Endothelial cell of umbilical vein (primary cell): ENCODE data around the gene RRH. TPM values are rescaled to one million over a fixed set of nuclear protein-coding genes. Genes with fewer than 3 reads are reported as not detected.

Source experiments
- BruUV-seq: library from RNA; stranded (reverse); fragments of 400-500 nt; replicated peaks from 2 replicates; lab custom pipeline; 2021; lab: Mats Ljungman, UMichigan
- CTCF ChIA-PET: fragments of 300-600, 350-600 bp; sonication (Branson Sonifier 250); formaldehyde crosslinking; loops from one replicate; lab custom pipeline; 2021; ENCODE audit warnings: antibody characterized with exemption, inconsistent platforms; lab: Charles Lee
- POLR2A ChIA-PET: fragments of 300-600, 350-600 bp; sonication (Branson Sonifier 250); formaldehyde crosslinking; loops from one replicate; lab custom pipeline; 2021; ENCODE audit warnings: antibody characterized with exemption, inconsistent platforms; lab: Charles Lee
- DNase-seq: peaks from one replicate; pipeline ENCODE4 v3.0.0-alpha.2; 2011; ENCODE audit warnings: low read depth, low spot score
- FAIRE-seq: peaks from 2 replicates; lab custom pipeline; 2011; peaks lifted over from hg19 to GRCh38; lab: Jason Lieb, UNC
- H2AFZ ChIP-seq: 2 replicates; pipeline ENCODE4 v1.6.0; 2012; ENCODE audit warnings: low read depth, low read length, control low read depth, inconsistent platforms
- H3K27ac ChIP-seq: 2 replicates; pipeline ENCODE4 v1.5.1; 2011; ENCODE audit warnings: low read depth, mild to moderate bottlenecking, control low read depth, low read length, moderate library complexity; ENCODE audit not compliant: insufficient read depth
- H3K27me3 ChIP-seq, 2 experiments: 2 replicates each; pipeline versions ENCODE4 v1.6.0 to v1.6.1; 2011; ENCODE audit warnings: low read length in 2 of 2, mixed read lengths in 1 of 2; ENCODE audit not compliant: control insufficient read depth in 2 of 2, insufficient read depth in 2 of 2
- H3K36me3 ChIP-seq, 2 experiments: 2 replicates in 1 of 2; 3 replicates in 1 of 2; pipeline ENCODE4 v1.5.1; 2011; ENCODE audit warnings: low read length in 2 of 2, mild to moderate bottlenecking in 1 of 2, moderate library complexity in 1 of 2; ENCODE audit not compliant: control insufficient read depth in 2 of 2, insufficient read depth in 2 of 2; ENCODE audit errors: extremely low read depth in 1 of 2
- H3K4me1 ChIP-seq: 3 replicates; pipeline ENCODE4 v1.5.1; 2011; ENCODE audit warnings: mild to moderate bottlenecking, low read length; ENCODE audit not compliant: control insufficient read depth, insufficient read depth; ENCODE audit errors: extremely low read depth
- H3K4me2 ChIP-seq: 2 replicates; pipeline ENCODE4 v1.6.1; 2011; ENCODE audit warnings: low read length, control low read depth, mixed read lengths; ENCODE audit not compliant: insufficient read depth
- H3K4me3 ChIP-seq, 3 experiments: fragments of 200-600 bp in 1 of 3; sonication (generic), shearing (Covaris generic) in 1 of 3; replicated peaks in 1 of 3; 2 replicates each; pipeline ENCODE4 v1.5.1; 2011 to 2016; ENCODE audit warnings: control low read depth in 3 of 3, low read length in 3 of 3, mild to moderate bottlenecking in 2 of 3, inconsistent platforms in 1 of 3, low read depth in 1 of 3, moderate library complexity in 1 of 3; ENCODE audit not compliant: insufficient read depth in 1 of 3
- H3K79me2 ChIP-seq: 2 replicates; pipeline ENCODE4 v1.6.0; 2012; ENCODE audit warnings: low read length, inconsistent platforms; ENCODE audit not compliant: control insufficient read depth, insufficient read depth
- H3K9ac ChIP-seq: replicated peaks from 2 replicates; pipeline ENCODE3; 2011; ENCODE audit warnings: low read length, control low read depth; ENCODE audit not compliant: insufficient read depth; ENCODE audit errors: extremely low read depth
- H3K9me1 ChIP-seq: replicated peaks from 3 replicates; pipeline ENCODE4 v1.6.0; 2011; ENCODE audit warnings: mild to moderate bottlenecking, low read length; ENCODE audit not compliant: control insufficient read depth, insufficient read depth; ENCODE audit errors: extremely low read depth
- H3K9me3 ChIP-seq: replicated peaks from 2 replicates; pipeline ENCODE4 v1.5.1; 2012; ENCODE audit warnings: low read length, inconsistent platforms; ENCODE audit not compliant: control insufficient read depth, insufficient read depth
- H4K20me1 ChIP-seq: replicated peaks from 2 replicates; pipeline ENCODE3; 2011; ENCODE audit warnings: mild to moderate bottlenecking, low read length; ENCODE audit not compliant: control insufficient read depth, insufficient read depth; ENCODE audit errors: extremely low read depth
- EZH2 ChIP-seq: IDR thresholded peaks from 2 replicates; pipeline ENCODE4 v1.6.1; 2012; ENCODE audit warnings: borderline replicate concordance, low read depth, mild to moderate bottlenecking, moderate library complexity, low read length, inconsistent platforms; ENCODE audit not compliant: severe bottlenecking
- FOS ChIP-seq: IDR thresholded peaks from 2 replicates; pipeline ENCODE4 v1.6.1; 2011; ENCODE audit warnings: mild to moderate bottlenecking, low read length, moderate library complexity, borderline replicate concordance; ENCODE audit not compliant: insufficient read depth
- GATA2 ChIP-seq: IDR thresholded peaks from 2 replicates; pipeline ENCODE4 v1.7.0; 2011; ENCODE audit warnings: low read depth, mild to moderate bottlenecking, moderate library complexity, mixed read lengths, low read length; ENCODE audit not compliant: insufficient read length, insufficient read depth
- JUN ChIP-seq: IDR thresholded peaks from 2 replicates; pipeline ENCODE4 v1.6.1; 2011; ENCODE audit warnings: borderline replicate concordance, low read depth; ENCODE audit not compliant: insufficient read length, insufficient read depth
- MYC ChIP-seq: IDR thresholded peaks from one replicate; pipeline ENCODE4 v1.6.1; 2011; ENCODE audit warnings: mild to moderate bottlenecking, low read depth, low read length
- POLR2A ChIP-seq: IDR thresholded peaks from 2 replicates; pipeline ENCODE4 v1.6.1; 2012; ENCODE audit warnings: low read depth, mild to moderate bottlenecking, control low read depth, low read length
- POLR2AphosphoS5 ChIP-seq: IDR thresholded peaks from 2 replicates; pipeline ENCODE4 v1.6.1; 2012; ENCODE audit warnings: low read depth, mild to moderate bottlenecking, control low read depth, low read length, moderate library complexity; ENCODE audit not compliant: insufficient read depth
- dilution Hi-C: fragments of 300-500 bp; cut with MboI; formaldehyde crosslinking; loops from one replicate; pipeline ENCODE4 v1.15.0; 2019; ENCODE audit warnings: low sequenced_read_pairs; ENCODE audit not compliant: extremely low pct_ligation_motif_present
- intact Hi-C: fragments of 100-400 bp; cut with micrococcal nuclease; formaldehyde crosslinking; loops from one replicate; pipeline ENCODE4 v1.10.0; 2022
- polyA plus RNA-seq, 4 experiments: library from polyadenylated mRNA; depleted of rRNA in 3 of 4; stranded (reverse) in 3 of 4; unstranded in 1 of 4; fragments of >200 nt; gene quantifications; 2 replicates each; pipeline versions ENCODE4 v1.2.1 to v1.2.3, GENCODE V29; 2011 to 2012; ENCODE audit warnings: missing spikeins in 1 of 4
- total RNA-seq: library from RNA; stranded (reverse); gene quantifications from 2 replicates; pipeline ENCODE4 v1.2.3, GENCODE V29; 2021
- TF ChIP-seq, protein P1 (sequence below): IDR thresholded peaks from 2 replicates; pipeline ENCODE4 v1.6.1; 2011; ENCODE audit not compliant: insufficient read depth, insufficient read length
- TF ChIP-seq, protein P2 (sequence below), 2 donors: IDR thresholded peaks; 1 replicate in 1 of 2; 2 replicates in 1 of 2; pipeline ENCODE4 v1.5.1; 2011; ENCODE audit warnings: low read length in 2 of 2, mild to moderate bottlenecking in 2 of 2, moderate library complexity in 2 of 2, control low read depth in 1 of 2, inconsistent platforms in 1 of 2, low read depth in 1 of 2; ENCODE audit not compliant: insufficient read depth in 1 of 2; ENCODE audit errors: extremely low read depth in 1 of 2

RRH gene
- total and polyA plus RNA-seq, 2 donors (not counting 3 experiments of a cell fraction or from before 2014, with no cell fraction given) = 0.11 to 0.31 TPM

DNA sequence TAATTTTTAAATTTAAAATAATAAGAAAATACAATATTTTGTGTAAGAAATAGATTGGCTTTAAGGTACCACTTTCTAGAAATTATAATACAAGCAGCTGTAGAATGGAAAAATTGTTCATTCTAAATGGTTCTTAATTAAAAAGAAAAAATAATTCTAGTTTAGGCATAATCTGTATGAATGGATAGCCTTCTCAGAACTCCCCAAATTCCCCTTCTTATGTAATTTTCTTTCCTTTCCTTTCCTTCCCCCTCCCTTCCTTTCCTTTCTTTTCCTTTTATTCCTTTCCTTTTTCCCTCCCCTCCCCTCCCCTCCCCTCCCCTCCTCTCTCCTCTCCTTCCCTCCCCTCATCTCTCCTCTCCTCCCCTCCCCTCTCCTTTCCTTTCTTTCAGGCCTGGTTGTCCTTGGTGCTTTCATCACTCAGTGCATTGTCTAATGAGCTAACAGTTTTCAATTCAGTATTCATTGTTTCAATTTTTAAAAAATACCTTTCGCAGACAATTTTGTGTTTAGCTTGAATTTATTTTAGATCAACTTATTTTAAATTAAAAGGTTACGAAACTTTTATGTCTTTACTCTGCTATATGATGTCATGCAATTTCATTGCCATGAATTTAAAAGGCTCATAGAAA is 49.0 kb downstream of the RRH start:
- Histone ChIP-seq H3K79me2 (no peaks in the 10 kb centered on the region), H3K4me3 (no peak overlapping the region), H2AFZ (no peak overlapping the region), H4K20me1 (no peaks in the 10 kb centered on the region), H3K9ac (no peak overlapping the region), H3K36me3 (no peaks in the 10 kb centered on the region), H3K4me2 (no peak overlapping the region), H3K27ac (no peak overlapping the region), H3K27me3 (no peaks in the 10 kb centered on the region), H3K9me1 (no peaks in the 10 kb centered on the region), H3K9me3 (no peaks in the 10 kb centered on the region), H3K4me1 (no peaks in the 10 kb centered on the region)
- dilution Hi-C loops (no loop called here), intact Hi-C loops (no loop called here)
- ChIA-PET POLR2A (no interaction called here), CTCF (no interaction called here)
- no peak for TF ChIP-seq FOS
- BruUV-seq = no TSS peak
- FAIRE-seq (no peak), DNase-seq (no peak)

DNA sequence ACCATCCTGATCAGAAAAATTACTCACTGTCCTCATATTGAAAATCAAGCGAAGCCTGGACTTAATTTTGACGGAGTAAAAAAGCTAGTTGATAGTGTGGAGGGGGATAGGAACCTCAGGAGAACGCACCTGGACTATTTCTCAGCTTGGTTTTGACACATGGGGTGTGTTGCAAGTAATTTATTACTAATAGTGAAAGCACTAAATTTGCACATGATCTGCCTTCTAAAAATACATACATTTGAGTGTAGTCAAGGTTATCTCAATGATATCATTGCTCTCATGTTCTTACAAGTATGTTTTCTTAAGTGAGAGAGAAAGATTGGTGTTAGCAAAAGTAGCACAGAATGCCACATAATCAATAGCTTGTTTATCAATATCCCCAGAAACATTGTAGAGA is 49.6 kb downstream of the RRH start:
- FAIRE-seq = no peak
- no peak for DNase-seq
- no TSS peak for BruUV-seq

More for the DNA sequence above, 49.6 kb downstream of the RRH start:
- Histone ChIP-seq H3K27me3 (no peaks in the 10 kb centered on the region), H3K4me3 (no peak overlapping the region), H3K9me3 (no peaks in the 10 kb centered on the region), H3K36me3 (no peaks in the 10 kb centered on the region), H4K20me1 (no peaks in the 10 kb centered on the region), H3K27ac (no peak overlapping the region), H3K9ac (no peak overlapping the region), H3K4me2 (no peak overlapping the region), H3K9me1 (no peaks in the 10 kb centered on the region), H3K4me1 (no peaks in the 10 kb centered on the region), H2AFZ (no peak overlapping the region), H3K79me2 (no peaks in the 10 kb centered on the region)
- POLR2A ChIA-PET = no interaction called here
- intact Hi-C loops (no loop called here), dilution Hi-C loops (no loop called here)
- TF ChIP-seq, protein P1, sequence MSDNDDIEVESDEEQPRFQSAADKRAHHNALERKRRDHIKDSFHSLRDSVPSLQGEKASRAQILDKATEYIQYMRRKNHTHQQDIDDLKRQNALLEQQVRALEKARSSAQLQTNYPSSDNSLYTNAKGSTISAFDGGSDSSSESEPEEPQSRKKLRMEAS = no peak
- TF ChIP-seq JUN (no peak), MYC (no peak), FOS (no peak), GATA2 (no peak), POLR2A (no peak), EZH2 (no peak), POLR2AphosphoS5 (no peak)
- TF ChIP-seq, protein P2, sequence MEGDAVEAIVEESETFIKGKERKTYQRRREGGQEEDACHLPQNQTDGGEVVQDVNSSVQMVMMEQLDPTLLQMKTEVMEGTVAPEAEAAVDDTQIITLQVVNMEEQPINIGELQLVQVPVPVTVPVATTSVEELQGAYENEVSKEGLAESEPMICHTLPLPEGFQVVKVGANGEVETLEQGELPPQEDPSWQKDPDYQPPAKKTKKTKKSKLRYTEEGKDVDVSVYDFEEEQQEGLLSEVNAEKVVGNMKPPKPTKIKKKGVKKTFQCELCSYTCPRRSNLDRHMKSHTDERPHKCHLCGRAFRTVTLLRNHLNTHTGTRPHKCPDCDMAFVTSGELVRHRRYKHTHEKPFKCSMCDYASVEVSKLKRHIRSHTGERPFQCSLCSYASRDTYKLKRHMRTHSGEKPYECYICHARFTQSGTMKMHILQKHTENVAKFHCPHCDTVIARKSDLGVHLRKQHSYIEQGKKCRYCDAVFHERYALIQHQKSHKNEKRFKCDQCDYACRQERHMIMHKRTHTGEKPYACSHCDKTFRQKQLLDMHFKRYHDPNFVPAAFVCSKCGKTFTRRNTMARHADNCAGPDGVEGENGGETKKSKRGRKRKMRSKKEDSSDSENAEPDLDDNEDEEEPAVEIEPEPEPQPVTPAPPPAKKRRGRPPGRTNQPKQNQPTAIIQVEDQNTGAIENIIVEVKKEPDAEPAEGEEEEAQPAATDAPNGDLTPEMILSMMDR (IDR thresholded peaks at IDR 0.05; ENCODE audit: extremely low read depth in 1 of 2, insufficient read depth in 1 of 2, low read depth in 1 of 2, low read length in 2 of 2) = no peak
- CTCF ChIA-PET = no interaction called here
